IMR-90 (cell line): ENCODE measurements around the gene TUBA8. TPM values are rescaled to one million over a fixed set of nuclear protein-coding genes. Genes with fewer than 3 reads are reported as not detected.

ENCODE experiments used
- ATAC-seq: fragments of 200-7000 bp; cut with Tn5 transposase; 2 replicates; pipeline ENCODE4 v1.9.1; 2020; ENCODE audit warnings: low read depth, mild to moderate bottlenecking, moderate library complexity
- BruUV-seq: library from RNA; stranded (reverse); fragments of 400-500 nt; replicated peaks from 2 replicates; lab custom pipeline; 2021; lab: Mats Ljungman, UMichigan
- CTCF ChIA-PET: fragments of 300-600 bp; formaldehyde crosslinking; extraction: SDS; loops from one replicate; lab custom pipeline; 2021; ENCODE audit warnings: antibody characterized with exemption; lab: Yijun Ruan, JAX
- POLR2A ChIA-PET: fragments of 300-600 bp; sonication (Branson Sonifier 250); formaldehyde crosslinking; loops from one replicate; lab custom pipeline; 2022; ENCODE audit warnings: antibody characterized with exemption; ENCODE audit not compliant: unreplicated experiment; lab: Charles Lee
- DNase-seq: peaks from one replicate; pipeline ENCODE4 v3.0.0; 2013
- H2AFZ ChIP-seq: replicated peaks from 2 replicates; pipeline ENCODE3; 2013; ENCODE audit warnings: low read length, mild to moderate bottlenecking; ENCODE audit not compliant: poor library complexity
- H2AK5ac ChIP-seq: 2 replicates; pipeline ENCODE4 v1.6.1; 2013; ENCODE audit warnings: low read depth, low read length, inconsistent platforms
- H2AK9ac ChIP-seq: replicated peaks from 2 replicates; pipeline ENCODE3; 2013; ENCODE audit warnings: mild to moderate bottlenecking, low read depth, low read length, moderate library complexity; ENCODE audit not compliant: poor library complexity
- H2BK120ac ChIP-seq: 2 replicates; pipeline ENCODE4 v1.6.1; 2013; ENCODE audit warnings: low read depth, low read length, inconsistent platforms
- H2BK15ac ChIP-seq: 3 replicates; pipeline ENCODE4 v1.6.1; 2013; ENCODE audit warnings: low read depth, low read length, inconsistent platforms
- H2BK20ac ChIP-seq: 2 replicates; pipeline ENCODE4 v1.6.1; 2013; ENCODE audit warnings: low read depth, mild to moderate bottlenecking, inconsistent platforms, low read length, moderate library complexity
- H2BK5ac ChIP-seq: 2 replicates; pipeline ENCODE4 v1.6.1; 2013; ENCODE audit warnings: mild to moderate bottlenecking, low read depth, low read length, inconsistent platforms; ENCODE audit not compliant: poor library complexity, severe bottlenecking
- H3K14ac ChIP-seq: replicated peaks from 2 replicates; pipeline ENCODE4 v1.6.1; 2013; ENCODE audit warnings: low read depth, low read length, inconsistent platforms
- H3K18ac ChIP-seq: 2 replicates; pipeline ENCODE4 v1.6.1; 2013; ENCODE audit warnings: low read depth, low read length, control low read depth
- H3K23ac ChIP-seq: 2 replicates; pipeline ENCODE4 v1.6.1; 2013; ENCODE audit warnings: low read depth, low read length, inconsistent platforms
- H3K27ac ChIP-seq: 2 replicates; pipeline ENCODE4 v1.5.1; 2013; ENCODE audit warnings: mild to moderate bottlenecking, control low read depth, low read length; ENCODE audit not compliant: insufficient read depth
- H3K27me3 ChIP-seq: 2 replicates; pipeline ENCODE4 v1.6.1; 2013; ENCODE audit warnings: low read length; ENCODE audit not compliant: control insufficient read depth, insufficient read depth
- H3K36me3 ChIP-seq: 2 replicates; pipeline ENCODE4 v1.6.1; 2013; ENCODE audit warnings: low read length, mixed read lengths; ENCODE audit not compliant: control insufficient read depth, insufficient read depth
- H3K4ac ChIP-seq: 2 replicates; pipeline ENCODE4 v1.6.1; 2013; ENCODE audit warnings: low read depth, low read length, inconsistent platforms
- H3K4me1 ChIP-seq: 2 replicates; pipeline ENCODE4 v1.6.1; 2013; ENCODE audit warnings: low read length, mixed read lengths; ENCODE audit not compliant: control insufficient read depth, insufficient read depth
- H3K4me2 ChIP-seq: 2 replicates; pipeline ENCODE4 v1.6.1; 2013; ENCODE audit warnings: low read depth, mild to moderate bottlenecking, control low read depth, low read length, moderate library complexity
- H3K4me3 ChIP-seq: 2 replicates; pipeline ENCODE4 v1.5.1; 2013; ENCODE audit warnings: low read depth, mild to moderate bottlenecking, control low read depth, low read length, moderate library complexity; ENCODE audit not compliant: insufficient read depth
- H3K56ac ChIP-seq: 2 replicates; pipeline ENCODE4 v1.6.1; 2013; ENCODE audit warnings: low read length, inconsistent platforms; ENCODE audit not compliant: insufficient read depth; ENCODE audit errors: extremely low read depth
- H3K79me1 ChIP-seq, 2 experiments: 2 replicates each; pipeline ENCODE4 v1.6.1; 2013; ENCODE audit warnings: low read length in 2 of 2, inconsistent platforms in 1 of 2, low read depth in 1 of 2
- H3K9ac ChIP-seq: 2 replicates; pipeline ENCODE4 v1.6.1; 2013; ENCODE audit warnings: low read depth, low read length, control low read depth
- H3K9me1 ChIP-seq: 2 replicates; pipeline ENCODE4 v1.6.1; 2013; ENCODE audit warnings: low read length, inconsistent platforms; ENCODE audit not compliant: insufficient read depth
- H3K9me3 ChIP-seq: 2 replicates; pipeline ENCODE4 v1.6.1; 2013; ENCODE audit warnings: low read length; ENCODE audit not compliant: control insufficient read depth, insufficient read depth
- H4K20me1 ChIP-seq: 2 replicates; pipeline ENCODE4 v1.6.1; 2013; ENCODE audit warnings: low read length, inconsistent platforms; ENCODE audit not compliant: insufficient read depth
- H4K5ac ChIP-seq: 2 replicates; pipeline ENCODE4 v1.6.1; 2013; ENCODE audit warnings: mild to moderate bottlenecking, low read depth, low read length, control low read depth
- H4K8ac ChIP-seq, 2 experiments: 2 replicates each; pipeline ENCODE4 v1.6.1; 2013; ENCODE audit warnings: low read depth in 2 of 2, low read length in 2 of 2, control low read depth in 1 of 2, inconsistent platforms in 1 of 2
- H4K91ac ChIP-seq: 2 replicates; pipeline ENCODE4 v1.6.1; 2013; ENCODE audit warnings: low read depth, low read length, inconsistent platforms; ENCODE audit not compliant: insufficient read depth
- MAZ ChIP-seq: IDR thresholded peaks from 2 replicates; pipeline ENCODE4 v1.6.1; 2012; ENCODE audit warnings: low read depth, mild to moderate bottlenecking, low read length, improper control_type of control experiment, moderate library complexity, borderline replicate concordance
- MXI1 ChIP-seq: IDR thresholded peaks from 2 replicates; pipeline ENCODE4 v1.6.1; 2012; ENCODE audit warnings: low read depth, mild to moderate bottlenecking, low read length, moderate library complexity, borderline replicate concordance
- USF2 ChIP-seq: fragments of 150-350 bp; IDR thresholded peaks from 2 replicates; pipeline ENCODE4 v1.6.1; 2017; ENCODE audit warnings: mild to moderate bottlenecking, antibody characterized with exemption, low read length, low read depth
- WGBS, 2 experiments: methylation state at CpG; one replicate each; pipeline versions ENCODE4 v1.1.5 to v1.1.7; 2013; ENCODE audit warnings: missing lambda C conversion rate in 2 of 2; ENCODE audit not compliant: insufficient read length in 1 of 2; ENCODE audit errors: extremely low coverage in 2 of 2; 5-methylcytosine and 5-hydroxymethylcytosine counted together
- dilution Hi-C: fragments of 300-500 bp; cut with HindIII; formaldehyde crosslinking; loops from one replicate; pipeline ENCODE4 v1.14.3; 2018; ENCODE audit warnings: low sequenced_read_pairs; ENCODE audit not compliant: unreplicated experiment
- in situ Hi-C: fragments of 300-500 bp; cut with MboI; formaldehyde crosslinking; loops from 3 replicates; pipeline ENCODE4 v1.14.3; 2019; ENCODE audit warnings: low sequenced_read_pairs, inconsistent platforms, mixed read lengths
- intact Hi-C: fragments of 100-400 bp; cut with micrococcal nuclease; formaldehyde crosslinking; loops from 2 replicates; pipeline ENCODE4 v1.10.0; 2022
- polyA plus RNA-seq, 3 experiments: library from polyadenylated mRNA; depleted of rRNA; stranded (reverse); fragments of >200 nt; gene quantifications; 2 replicates each; pipeline ENCODE4 v1.2.3, GENCODE V29; 2012; ENCODE audit warnings: low replicate concordance in 1 of 3
- total RNA-seq: library from RNA; depleted of rRNA; stranded (reverse); fragments of >200 nt; gene quantifications from 2 replicates; pipeline ENCODE4 v1.2.3, GENCODE V29; 2012

TUBA8 gene
- total and polyA plus RNA-seq, 2 of the 4 experiments (the other 2 are of a cell fraction): 1.4 to 2.2 TPM

- WGBS, 2 experiments: 89% methylated on average over 3 of the region's 8 CpGs; no CpG with 5 or more reads in 1 of the 2 experiments
- no peak overlapping the region for H3K56ac ChIP-seq
- dilution Hi-C loops (no loop called here), intact Hi-C loops (no loop called here), in situ Hi-C loops (no loop called here)
- no peak overlapping the region for H2BK120ac ChIP-seq
- ATAC-seq (no peak), DNase-seq (no peak)
- H2BK20ac ChIP-seq: no peak overlapping the region
- H3K27me3 ChIP-seq: peaks cover 8% of the 10 kb centered on the region; the same call in 1 of the 2 replicates
- no peaks in the 10 kb centered on the region for H3K36me3 ChIP-seq
- no peak overlapping the region for H3K4me3 ChIP-seq
- no peak overlapping the region for H2AK5ac ChIP-seq
- no peak overlapping the region for H3K4me2 ChIP-seq
- no peak overlapping the region for H2BK15ac ChIP-seq
- BruUV-seq: no TSS peak
- ChIA-PET POLR2A (interaction anchor here (0.6 kb wide), 1 partner anchor 260 kb away, joined by 3 read pairs; no protein-coding TSS in a partner anchor), CTCF (interaction anchor here (0.6 kb wide), 1 partner anchor 284 kb away, joined by 3 read pairs; no protein-coding TSS in a partner anchor)
- H3K4me1 ChIP-seq: peaks cover under 1% of the 10 kb centered on the region; the same call in 1 of the 2 replicates
- H3K27ac ChIP-seq: no peak overlapping the region
- H3K23ac ChIP-seq: no peak overlapping the region
- H4K8ac ChIP-seq: no peak overlapping the region
- no peaks in the 10 kb centered on the region for H4K20me1 ChIP-seq
- H2AFZ ChIP-seq: no peak overlapping the region
- no peak overlapping the region for H3K18ac ChIP-seq
- H3K4ac ChIP-seq: no peak overlapping the region
- no peak for TF ChIP-seq MXI1
- no peak for TF ChIP-seq USF2
- TF ChIP-seq MAZ: no peak
- H3K79me1 ChIP-seq: no peaks in the 10 kb centered on the region
- no peak overlapping the region for H2BK5ac ChIP-seq
- H3K9me3 ChIP-seq: no peaks in the 10 kb centered on the region
- peaks cover 2% of the 10 kb centered on the region for H3K9me1 ChIP-seq
- no peak overlapping the region for H3K9ac ChIP-seq
- no peak overlapping the region for H3K14ac ChIP-seq
- no peak overlapping the region for H4K91ac ChIP-seq
- H2AK9ac ChIP-seq: no peak overlapping the region
- no peak overlapping the region for H4K5ac ChIP-seq
These were observed 5.3 kb downstream of the TUBA8 start for GRCh38 chr22:18115906-18116371.
